ENCODE results near the gene ZNF526. TPM values are rescaled to one million over a fixed set of nuclear protein-coding genes. Genes with fewer than 3 reads are reported as not detected.

The ZNF526 gene, protein sequence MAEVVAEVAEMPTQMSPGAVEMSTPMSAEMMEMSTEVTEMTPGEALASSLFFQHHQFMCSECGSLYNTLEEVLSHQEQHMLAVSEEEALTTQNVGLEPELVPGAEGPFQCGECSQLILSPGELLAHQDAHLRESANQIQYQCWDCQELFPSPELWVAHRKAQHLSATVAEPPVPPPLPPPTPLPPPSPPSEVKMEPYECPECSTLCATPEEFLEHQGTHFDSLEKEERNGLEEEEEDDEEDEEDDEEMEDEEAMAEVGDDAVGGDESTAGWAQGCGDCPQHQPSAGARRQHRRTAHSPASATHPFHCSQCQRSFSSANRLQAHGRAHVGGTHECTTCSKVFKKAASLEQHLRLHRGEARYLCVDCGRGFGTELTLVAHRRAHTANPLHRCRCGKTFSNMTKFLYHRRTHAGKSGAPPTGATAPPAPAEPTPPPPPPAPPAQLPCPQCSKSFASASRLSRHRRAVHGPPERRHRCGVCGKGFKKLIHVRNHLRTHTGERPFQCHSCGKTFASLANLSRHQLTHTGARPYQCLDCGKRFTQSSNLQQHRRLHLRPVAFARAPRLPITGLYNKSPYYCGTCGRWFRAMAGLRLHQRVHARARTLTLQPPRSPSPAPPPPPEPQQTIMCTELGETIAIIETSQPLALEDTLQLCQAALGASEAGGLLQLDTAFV
- total RNA-seq: 1 to 10 TPM; 4.3 to 6.3 (median 6.3) TPM

DNA sequence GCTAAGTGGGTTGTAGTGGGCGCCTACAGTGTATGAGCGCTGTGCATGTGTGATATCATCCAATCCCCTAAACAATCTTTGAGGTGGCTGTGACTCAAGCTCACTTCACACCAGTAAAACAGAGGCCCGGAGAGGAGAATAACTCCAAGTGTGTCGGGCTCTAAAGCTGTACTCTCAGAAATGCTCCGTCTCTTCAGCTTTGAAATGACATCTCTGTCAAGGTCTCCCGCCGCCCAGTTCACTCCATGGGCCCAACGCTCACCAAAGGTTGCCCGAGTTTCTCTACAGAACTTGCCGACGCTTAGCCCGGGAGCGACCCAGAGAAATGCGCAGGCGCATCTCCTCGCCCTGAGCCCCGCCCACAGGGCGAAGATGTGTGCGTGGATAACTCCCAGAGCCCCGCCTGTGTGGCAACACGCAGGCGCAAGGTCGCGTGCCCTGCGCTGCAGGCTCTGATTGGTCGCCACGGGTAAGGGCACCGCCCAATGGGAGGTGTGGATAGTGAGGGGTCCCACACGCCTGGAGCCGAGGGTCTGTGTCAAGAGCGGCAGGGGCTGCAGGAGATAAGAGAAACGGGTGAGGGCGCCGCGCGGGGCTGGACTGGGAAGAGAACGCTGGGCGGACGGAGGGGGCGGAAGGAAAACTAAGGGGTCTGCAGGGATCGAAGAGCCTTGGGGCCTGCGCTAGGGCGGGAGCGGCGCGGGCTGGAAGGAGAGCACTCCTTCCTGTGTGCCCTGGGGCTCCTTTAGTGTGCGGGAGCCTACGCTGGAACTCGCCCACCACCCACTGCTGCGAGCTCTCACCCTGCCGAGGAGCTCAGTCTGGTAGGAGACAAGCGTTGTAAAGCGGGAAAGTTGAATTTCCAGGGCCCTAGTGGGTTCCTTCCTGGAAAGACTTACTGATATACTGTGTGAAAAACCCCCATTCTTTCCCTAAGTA, at the start of gene ZNF526:
Gene ZNF526, plus strand, starts transcription at position 501 of the 939 bp plus-strand sequence. CDS start 4,092 bp downstream, outside the sequence.
- 1% methylated on average over 42 to 53 of the region's 53 CpGs for WGBS, 2 donors
- Histone ChIP-seq H3K4me1 (peaks cover 0 to 60% (median 34%) of the 10 kb centered on the region in 4 donors), H3K9me3 (no peaks in the 10 kb centered on the region), H3K27ac (peak within 1 kb of the TSS; percentile 80 to 94 (median 88)), H3K27me3 (no peaks in the 10 kb centered on the region), H3K36me3 (peaks cover 0 to 23% (median 9%) of the 10 kb centered on the region in 3 donors), H3K4me3 (peak within 1 kb of the TSS; percentile 61 to 78 (median 75))
- TF ChIP-seq EP300 (IDR thresholded peaks at IDR 0.05): peak; percentile 90 to 96
- peak in 1 of 5 experiments; percentile 38 for TF ChIP-seq CTCF (IDR thresholded peaks at IDR 0.05)
- peak; percentile 35 to 81 for TF ChIP-seq POLR2A (IDR thresholded peaks at IDR 0.05)
- peak; percentile 93 to 96 for DNase-seq (ENCODE audit: low spot score in 2 of 2)

DNA sequence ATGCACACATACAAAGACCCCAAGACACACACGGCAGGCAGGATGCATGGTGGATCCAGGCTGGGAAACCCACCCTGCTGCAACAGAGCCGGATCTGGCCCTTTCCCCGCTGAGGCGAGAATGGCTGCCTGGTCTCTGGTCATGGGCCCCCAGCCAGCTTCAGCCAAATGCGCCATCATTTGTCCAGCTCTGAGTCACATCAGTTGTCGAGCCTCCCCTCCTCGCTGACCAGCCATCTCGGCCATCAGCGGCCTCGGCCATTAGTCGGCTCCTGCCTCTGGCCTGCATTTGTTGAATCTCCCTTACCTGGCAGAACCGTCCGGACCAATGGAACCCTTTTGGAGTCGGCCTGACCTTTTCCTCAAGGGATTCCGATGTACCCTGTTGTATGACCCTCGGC, 49.4 kb upstream of the ZNF526 start:
- no peak overlapping the region for H3K27ac ChIP-seq
- H3K36me3 ChIP-seq: no peaks in the 10 kb centered on the region
- no peak for TF ChIP-seq CTCF (IDR thresholded peaks at IDR 0.05)
- TF ChIP-seq EP300 (IDR thresholded peaks at IDR 0.05): no peak
- TF ChIP-seq POLR2A (IDR thresholded peaks at IDR 0.05): no peak
- H3K4me3 ChIP-seq: no peak overlapping the region
- peaks cover 0 to 41% of the 10 kb centered on the region in 2 donors for H3K27me3 ChIP-seq
- no peaks in the 10 kb centered on the region for H3K9me3 ChIP-seq
- WGBS, 2 donors: 79% methylated on average over 15 of the region's 16 CpGs
- DNase-seq (ENCODE audit: low spot score in 2 of 2): no peak
- H3K4me1 ChIP-seq: peaks cover 0 to 4% (median 2%) of the 10 kb centered on the region in 4 donors

- 87 to 94% methylated on average over 7 of the region's 7 CpGs for WGBS, 2 donors
- DNase-seq (ENCODE audit: low spot score in 2 of 2): no peak
- Histone ChIP-seq H3K27ac (no peak overlapping the region), H3K36me3 (no peaks in the 10 kb centered on the region), H3K4me1 (peaks cover 0 to 15% (median 10%) of the 10 kb centered on the region in 4 donors), H3K9me3 (no peaks in the 10 kb centered on the region), H3K4me3 (no peak overlapping the region), H3K27me3 (peaks cover 0 to 51% of the 10 kb centered on the region in 2 donors)
- TF ChIP-seq EP300 (IDR thresholded peaks at IDR 0.05): no peak
These were observed 47.9 kb upstream of the ZNF526 start for GRCh38 chr19:42172261-42172660.

DNA sequence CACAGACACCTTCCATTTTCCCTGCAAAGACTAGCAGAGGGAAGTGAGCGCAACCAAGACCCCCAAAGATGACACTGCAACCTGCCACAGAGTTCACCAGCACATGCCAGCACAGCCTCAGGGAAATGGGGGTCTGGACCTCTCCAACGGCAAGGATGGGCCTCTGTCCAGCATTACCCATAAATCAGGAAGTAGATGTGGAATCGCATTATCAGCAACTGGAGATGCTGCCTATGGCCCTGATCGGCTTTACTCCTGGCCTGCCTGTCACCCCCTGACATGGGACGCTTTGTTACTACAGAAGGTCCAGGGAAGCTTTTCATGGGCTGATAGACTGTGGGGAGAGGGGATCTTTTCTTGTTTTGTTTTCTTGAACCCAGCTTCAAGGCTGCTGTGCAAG, 46.4 kb upstream of the ZNF526 start:
- no peak for TF ChIP-seq POLR2A (IDR thresholded peaks at IDR 0.05)
- no peak for TF ChIP-seq CTCF (IDR thresholded peaks at IDR 0.05)
- TF ChIP-seq EP300 (IDR thresholded peaks at IDR 0.05): no peak
- no peak overlapping the region for H3K4me3 ChIP-seq
- H3K27ac ChIP-seq: no peak overlapping the region
- H3K4me1 ChIP-seq: peaks cover 0 to 20% (median 10%) of the 10 kb centered on the region in 4 donors
- H3K36me3 ChIP-seq: no peaks in the 10 kb centered on the region
- H3K9me3 ChIP-seq: no peaks in the 10 kb centered on the region
- WGBS, 2 donors: 75 to 78% methylated on average over 5 of the region's 5 CpGs
- H3K27me3 ChIP-seq: peaks cover 0 to 65% of the 10 kb centered on the region in 2 donors
- DNase-seq (ENCODE audit: low spot score in 2 of 2): no peak

GRCh38 chr19:42174188-42174587, 45.9 kb upstream of the ZNF526 start:
- Histone ChIP-seq H3K4me3 (no peak overlapping the region), H3K27ac (no peak overlapping the region), H3K27me3 (peaks cover 0 to 70% of the 10 kb centered on the region in 2 donors), H3K9me3 (no peaks in the 10 kb centered on the region), H3K36me3 (no peaks in the 10 kb centered on the region), H3K4me1 (peaks cover 0 to 20% (median 10%) of the 10 kb centered on the region in 4 donors)
- no peak for DNase-seq (ENCODE audit: low spot score in 2 of 2)
- WGBS, 2 donors: 91 to 92% methylated on average over 11 of the region's 11 CpGs
- TF ChIP-seq EP300 (IDR thresholded peaks at IDR 0.05) (no peak), POLR2A (IDR thresholded peaks at IDR 0.05) (no peak), CTCF (IDR thresholded peaks at IDR 0.05) (no peak)
